ENCODE measurements around the gene RABL2A. TPM values are rescaled to one million over a fixed set of nuclear protein-coding genes. Genes with fewer than 3 reads are reported as not detected.
"Not testable (repeated sequence)": the region's sequence is repeated elsewhere in the genome, so short reads cannot be mapped to it uniquely, and the experiment has no call there.

Gene RABL2A
- polyA plus RNA-seq, 10 donors: 9.9 to 25.1 (median 13.8) TPM

DNA sequence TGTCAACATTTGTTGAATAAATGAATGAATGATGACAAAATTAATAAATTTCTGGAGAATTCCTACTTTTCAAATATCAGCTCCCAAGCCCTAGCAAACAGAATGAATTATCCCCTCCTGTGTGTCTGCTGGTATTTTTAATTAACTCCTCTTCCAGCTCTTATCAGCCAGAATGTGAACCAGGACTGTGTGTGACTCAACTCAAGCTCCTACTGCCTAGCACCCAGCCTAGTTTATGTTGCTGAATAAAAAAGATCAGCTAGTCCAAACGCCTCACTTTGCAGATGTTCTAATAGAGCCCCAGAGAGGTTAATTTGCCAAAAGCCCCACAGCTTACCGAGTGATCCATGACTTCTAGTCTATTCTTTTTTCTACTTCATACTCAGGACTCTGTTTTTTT, 50.3 kb downstream of the RABL2A start:
- no peak for DNase-seq

- no peak for DNase-seq
Measured at GRCh38 chr2:113679457-113679856, 52.4 kb downstream of the RABL2A start.

DNA sequence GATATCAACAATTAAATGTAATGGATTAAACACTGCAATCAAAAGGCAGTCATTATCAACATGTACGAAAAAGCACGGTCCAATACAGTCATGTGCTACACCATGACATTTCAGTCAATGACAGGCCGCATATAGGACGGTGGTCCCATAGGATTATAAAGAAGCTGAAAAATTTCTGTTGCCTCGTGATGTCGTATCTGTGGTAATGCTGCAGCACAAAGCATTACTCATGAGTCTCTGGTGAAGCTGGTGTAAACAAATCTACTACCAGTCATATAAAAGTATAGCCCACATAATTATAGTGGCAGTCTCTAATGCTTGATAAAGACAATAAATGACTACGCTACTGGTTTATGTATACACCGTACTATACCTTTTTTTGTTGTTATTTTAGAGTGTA, 58.4 kb downstream of the RABL2A start:
- no peak for DNase-seq

- no peak for DNase-seq
Measured at GRCh38 chr2:113686537-113686936, 59.5 kb downstream of the RABL2A start.

- DNase-seq: not testable (repeated sequence)
Measured at GRCh38 chr2:113690871-113691270, 63.8 kb downstream of the RABL2A start.

Other genes starting within 250 kb of the RABL2A start
- gene ZNG1B, start 189.6 kb upstream of the RABL2A start, polyA plus RNA-seq (ENCODE audit: insufficient read length in 10 of 10): 10 to 100 TPM; 28.7 to 49.1 (median 43.6) TPM
- gene FOXD4L1, start 128.6 kb upstream of the RABL2A start, polyA plus RNA-seq (ENCODE audit: insufficient read length in 10 of 10): 1 to 10 TPM; 1.4 to 3.2 (median 1.7) TPM
- 10 to 100 TPM; 51.1 to 76.0 (median 62.3) TPM for gene SLC35F5, start 129.4 kb downstream of the RABL2A start, polyA plus RNA-seq (ENCODE audit: insufficient read length in 10 of 10)